22Rv1 (cell line): ENCODE data around the gene ADCK1.

Experiments
- ZFX ChIP-seq: fragments of 450-650 bp; IDR thresholded peaks from 2 replicates; pipeline ENCODE4 v1.6.1; 2017; ENCODE audit warnings: antibody characterized with exemption, borderline replicate concordance
- TF ChIP-seq, protein P1 (sequence below): fragments of 450-650 bp; IDR thresholded peaks from 2 replicates; pipeline ENCODE4 v1.5.1; 2017; ENCODE audit warnings: mild to moderate bottlenecking

DNA sequence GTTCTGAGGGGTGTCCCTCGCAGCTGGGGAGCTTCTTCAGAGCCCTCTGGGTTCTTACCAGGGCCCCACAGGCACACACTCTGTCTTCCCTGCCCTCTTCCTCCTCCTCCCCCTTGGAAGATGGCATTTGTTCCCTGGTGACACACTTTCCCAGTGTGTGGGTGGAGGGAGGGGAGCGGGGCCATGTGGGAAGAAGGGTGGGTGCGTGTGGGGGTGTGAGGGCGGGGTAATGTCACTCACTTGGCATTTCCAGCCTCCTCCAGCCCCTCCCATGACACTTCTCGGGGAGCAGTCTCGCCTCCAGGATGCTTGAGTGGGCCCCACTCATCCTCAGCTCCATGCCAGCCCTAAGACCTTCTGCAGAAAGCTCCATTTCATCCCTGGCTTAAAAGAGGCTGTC, 61.3 kb downstream of the ADCK1 start:
- TF ChIP-seq, protein P1, sequence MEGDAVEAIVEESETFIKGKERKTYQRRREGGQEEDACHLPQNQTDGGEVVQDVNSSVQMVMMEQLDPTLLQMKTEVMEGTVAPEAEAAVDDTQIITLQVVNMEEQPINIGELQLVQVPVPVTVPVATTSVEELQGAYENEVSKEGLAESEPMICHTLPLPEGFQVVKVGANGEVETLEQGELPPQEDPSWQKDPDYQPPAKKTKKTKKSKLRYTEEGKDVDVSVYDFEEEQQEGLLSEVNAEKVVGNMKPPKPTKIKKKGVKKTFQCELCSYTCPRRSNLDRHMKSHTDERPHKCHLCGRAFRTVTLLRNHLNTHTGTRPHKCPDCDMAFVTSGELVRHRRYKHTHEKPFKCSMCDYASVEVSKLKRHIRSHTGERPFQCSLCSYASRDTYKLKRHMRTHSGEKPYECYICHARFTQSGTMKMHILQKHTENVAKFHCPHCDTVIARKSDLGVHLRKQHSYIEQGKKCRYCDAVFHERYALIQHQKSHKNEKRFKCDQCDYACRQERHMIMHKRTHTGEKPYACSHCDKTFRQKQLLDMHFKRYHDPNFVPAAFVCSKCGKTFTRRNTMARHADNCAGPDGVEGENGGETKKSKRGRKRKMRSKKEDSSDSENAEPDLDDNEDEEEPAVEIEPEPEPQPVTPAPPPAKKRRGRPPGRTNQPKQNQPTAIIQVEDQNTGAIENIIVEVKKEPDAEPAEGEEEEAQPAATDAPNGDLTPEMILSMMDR: no peak
- no peak for TF ChIP-seq ZFX
